ENCODE results near the gene POU2F2. TPM values are rescaled to one million over a fixed set of nuclear protein-coding genes. Genes with fewer than 3 reads are reported as not detected.

The POU2F2 gene
- total RNA-seq, 1 donor from 2014 or later: 0.65 TPM

DNA sequence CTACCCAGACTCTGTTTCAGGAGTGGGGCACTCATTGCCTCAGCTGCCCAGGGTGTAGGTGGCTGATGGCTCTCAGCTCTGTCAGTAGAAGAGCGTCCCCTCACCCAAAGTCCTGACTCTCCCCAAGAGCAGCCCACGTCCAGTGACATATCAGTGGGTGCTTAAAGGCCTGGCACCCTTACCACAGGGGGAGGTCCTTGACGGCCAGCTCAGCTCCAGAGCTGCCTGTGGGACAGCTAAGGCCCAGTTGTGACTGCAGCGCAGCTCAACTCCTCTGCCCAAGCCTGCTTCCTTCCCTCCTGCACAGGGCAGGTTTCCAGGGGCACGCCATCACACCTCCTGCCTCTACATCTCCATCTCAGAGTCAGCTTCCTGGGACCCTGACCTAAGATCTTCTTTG lies 94.6 kb downstream of the POU2F2 start:
- no peak for TF ChIP-seq CTCF (IDR thresholded peaks at IDR 0.05; ENCODE audit: unreplicated experiment)
- H3K27me3 Mint-ChIP-seq (ENCODE audit: low read depth): no peaks in the 10 kb centered on the region
- H3K4me3 Mint-ChIP-seq: no peak overlapping the region
- H3K36me3 Mint-ChIP-seq: no peaks in the 10 kb centered on the region
- no peak for DNase-seq (ENCODE audit: low spot score in 2 of 2, unreplicated experiment in 2 of 2)
- H3K9me3 Mint-ChIP-seq: no peaks in the 10 kb centered on the region
- no peak overlapping the region for H3K27ac Mint-ChIP-seq
- H3K4me1 Mint-ChIP-seq: peaks cover 2% of the 10 kb centered on the region

Small RNAs within 50 kb of the gene (microRNA-seq; reads per million reads assigned to microRNA genes)
- gene MIR4323: not detected

Other genes starting within 250 kb of the POU2F2 start
- 78.8 to 83.9 TPM (median 82.4 TPM) in 3 replicates for gene ARHGEF1, start 249.3 kb downstream of the POU2F2 start, total RNA-seq
- 0.49 to 0.67 TPM (median 0.59 TPM) in 3 replicates for gene ERFL, start 204.0 kb downstream of the POU2F2 start, total RNA-seq
- gene RABAC1, start 173.1 kb downstream of the POU2F2 start, total RNA-seq: 99.7 to 104 TPM (median 102 TPM) in 3 replicates
- gene ATP1A3, start 138.2 kb downstream of the POU2F2 start, total RNA-seq: 0.45 TPM in 1 of 3 replicates, not detected in the others
- gene GRIK5, start 62.2 kb downstream of the POU2F2 start, total RNA-seq: 38.3 to 39.9 TPM (median 39.2 TPM) in 3 replicates
- 20.8 to 21.9 TPM (median 21.3 TPM) in 3 replicates for gene ZNF574, start 56.3 kb downstream of the POU2F2 start, total RNA-seq
- 21.3 to 24.0 TPM (median 23.7 TPM) in 3 replicates for gene DEDD2, start 85.2 kb upstream of the POU2F2 start, total RNA-seq
- 12.3 to 13.4 TPM (median 13.3 TPM) in 3 replicates for gene ZNF526, start 87.9 kb upstream of the POU2F2 start, total RNA-seq
- 42.9 to 45.5 TPM (median 44.6 TPM) in 3 replicates for gene GSK3A, start 110.2 kb upstream of the POU2F2 start, total RNA-seq
- 90.4 to 106 TPM (median 92.1 TPM) in 3 replicates for gene ERF, start 122.7 kb upstream of the POU2F2 start, total RNA-seq
- 84.0 to 90.9 TPM (median 90.8 TPM) in 3 replicates for gene CIC, start 136.8 kb upstream of the POU2F2 start, total RNA-seq
- 1.3 to 2.0 TPM (median 1.7 TPM) in 3 replicates for gene PRR19, start 169.7 kb upstream of the POU2F2 start, total RNA-seq
- gene PAFAH1B3, start 170.2 kb upstream of the POU2F2 start, total RNA-seq: 81.2 to 91.0 TPM (median 88.5 TPM) in 3 replicates
- 0.25 to 0.92 TPM (median 0.42 TPM) in 3 replicates for gene TMEM145, start 180.9 kb upstream of the POU2F2 start, total RNA-seq
- 54.7 to 58.9 TPM (median 57.1 TPM) in 3 replicates for gene MEGF8, start 193.2 kb upstream of the POU2F2 start, total RNA-seq

Measured in mesothelial cell of epicardium (in vitro differentiated cells).